Measurements from ENCODE around the gene UEVLD. TPM values are rescaled to one million over a fixed set of nuclear protein-coding genes. Genes with fewer than 3 reads are reported as not detected.

The UEVLD gene
- total RNA-seq, 1 donor from 2014 or later: 9.2 TPM

DNA sequence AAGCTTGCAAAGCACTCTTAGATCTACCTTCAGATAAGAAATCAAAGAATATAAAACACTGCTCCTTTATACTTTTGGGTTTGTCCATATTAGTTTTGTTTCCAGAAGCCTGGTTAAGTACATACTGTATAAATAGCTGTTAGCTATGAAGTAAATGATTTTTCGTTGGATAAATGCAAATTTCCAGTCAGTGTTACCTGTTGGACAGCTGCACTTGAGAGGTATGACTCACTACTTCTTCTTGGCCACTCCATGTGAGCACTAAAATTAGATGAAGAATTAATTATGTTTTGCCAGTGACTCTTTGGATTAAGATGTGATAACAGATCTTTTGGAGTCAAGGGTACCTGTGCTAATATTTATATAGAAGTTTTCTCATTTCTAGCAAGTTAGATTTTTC lies 52.3 kb downstream of the UEVLD start:
- Mint-ChIP-seq H3K36me3 (ENCODE audit: unreplicated experiment) (no peaks in the 10 kb centered on the region), H3K27ac (ENCODE audit: unreplicated experiment) (no peak overlapping the region), H3K4me1 (ENCODE audit: low read depth, unreplicated experiment) (no peaks in the 10 kb centered on the region), H3K4me3 (ENCODE audit: unreplicated experiment) (no peak overlapping the region), H3K9me3 (ENCODE audit: unreplicated experiment) (no peaks in the 10 kb centered on the region), H3K27me3 (ENCODE audit: unreplicated experiment) (peaks cover 2% of the 10 kb centered on the region)
- DNase-seq: no peak
- TF ChIP-seq, protein P1, sequence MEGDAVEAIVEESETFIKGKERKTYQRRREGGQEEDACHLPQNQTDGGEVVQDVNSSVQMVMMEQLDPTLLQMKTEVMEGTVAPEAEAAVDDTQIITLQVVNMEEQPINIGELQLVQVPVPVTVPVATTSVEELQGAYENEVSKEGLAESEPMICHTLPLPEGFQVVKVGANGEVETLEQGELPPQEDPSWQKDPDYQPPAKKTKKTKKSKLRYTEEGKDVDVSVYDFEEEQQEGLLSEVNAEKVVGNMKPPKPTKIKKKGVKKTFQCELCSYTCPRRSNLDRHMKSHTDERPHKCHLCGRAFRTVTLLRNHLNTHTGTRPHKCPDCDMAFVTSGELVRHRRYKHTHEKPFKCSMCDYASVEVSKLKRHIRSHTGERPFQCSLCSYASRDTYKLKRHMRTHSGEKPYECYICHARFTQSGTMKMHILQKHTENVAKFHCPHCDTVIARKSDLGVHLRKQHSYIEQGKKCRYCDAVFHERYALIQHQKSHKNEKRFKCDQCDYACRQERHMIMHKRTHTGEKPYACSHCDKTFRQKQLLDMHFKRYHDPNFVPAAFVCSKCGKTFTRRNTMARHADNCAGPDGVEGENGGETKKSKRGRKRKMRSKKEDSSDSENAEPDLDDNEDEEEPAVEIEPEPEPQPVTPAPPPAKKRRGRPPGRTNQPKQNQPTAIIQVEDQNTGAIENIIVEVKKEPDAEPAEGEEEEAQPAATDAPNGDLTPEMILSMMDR (IDR thresholded peaks at IDR 0.05; ENCODE audit: partially characterized antibody, unreplicated experiment): no peak

DNA sequence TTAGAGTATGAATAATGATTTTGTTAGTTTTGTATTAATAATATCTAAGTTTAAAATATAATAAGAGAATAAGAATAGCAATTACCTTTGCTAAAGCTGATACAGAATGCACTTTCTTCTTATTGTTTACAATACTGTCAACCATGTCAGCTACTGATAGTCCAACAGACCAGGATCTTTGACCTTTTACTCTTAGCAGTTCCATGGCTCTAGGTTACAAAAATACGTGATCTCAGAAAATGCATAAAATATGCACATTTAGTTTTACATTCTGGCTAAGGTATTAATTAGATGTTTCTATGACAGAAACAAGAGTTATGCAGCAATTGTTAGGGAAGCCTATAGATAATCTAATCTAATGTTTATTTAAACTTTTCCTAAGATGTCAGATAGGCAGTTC lies 54.3 kb downstream of the UEVLD start:
- no peaks in the 10 kb centered on the region for H3K4me1 Mint-ChIP-seq (ENCODE audit: low read depth, unreplicated experiment)

DNA sequence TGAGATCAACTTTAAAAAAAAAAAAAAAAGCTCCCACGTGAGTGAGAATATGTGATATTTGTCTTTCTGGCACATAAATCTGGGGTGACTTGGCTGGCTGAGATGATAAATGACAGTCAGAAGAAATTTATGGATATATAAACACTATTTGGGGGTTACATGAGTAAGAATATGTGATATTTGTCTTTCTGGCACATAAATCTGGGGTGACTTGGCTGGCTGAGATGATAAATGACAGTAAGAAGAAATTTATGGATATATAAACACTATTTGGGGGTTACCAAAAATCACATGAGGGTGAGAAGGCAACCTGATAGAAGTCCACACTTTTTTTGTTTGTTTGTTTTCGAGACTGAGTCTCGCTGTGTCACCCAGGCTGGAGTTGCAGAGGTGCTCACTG lies 55.2 kb downstream of the UEVLD start:
- Mint-ChIP-seq H3K4me1 (ENCODE audit: low read depth, unreplicated experiment) (no peaks in the 10 kb centered on the region), H3K27me3 (ENCODE audit: unreplicated experiment) (peaks cover 6% of the 10 kb centered on the region), H3K36me3 (ENCODE audit: unreplicated experiment) (no peaks in the 10 kb centered on the region), H3K27ac (ENCODE audit: unreplicated experiment) (no peak overlapping the region), H3K9me3 (ENCODE audit: unreplicated experiment) (no peaks in the 10 kb centered on the region), H3K4me3 (ENCODE audit: unreplicated experiment) (no peak overlapping the region)
- TF ChIP-seq, protein P1 (IDR thresholded peaks at IDR 0.05; ENCODE audit: partially characterized antibody, unreplicated experiment): no peak
- no peak for DNase-seq

More for the DNA sequence above, 54.3 kb downstream of the UEVLD start:
- TF ChIP-seq, protein P1 (IDR thresholded peaks at IDR 0.05; ENCODE audit: partially characterized antibody, unreplicated experiment): no peak
- peaks cover 2% of the 10 kb centered on the region for H3K27me3 Mint-ChIP-seq (ENCODE audit: unreplicated experiment)
- H3K36me3 Mint-ChIP-seq (ENCODE audit: unreplicated experiment): no peaks in the 10 kb centered on the region
- H3K27ac Mint-ChIP-seq (ENCODE audit: unreplicated experiment): no peak overlapping the region
- DNase-seq: no peak
- H3K4me3 Mint-ChIP-seq (ENCODE audit: unreplicated experiment): no peak overlapping the region
- H3K9me3 Mint-ChIP-seq (ENCODE audit: unreplicated experiment): no peaks in the 10 kb centered on the region

DNA sequence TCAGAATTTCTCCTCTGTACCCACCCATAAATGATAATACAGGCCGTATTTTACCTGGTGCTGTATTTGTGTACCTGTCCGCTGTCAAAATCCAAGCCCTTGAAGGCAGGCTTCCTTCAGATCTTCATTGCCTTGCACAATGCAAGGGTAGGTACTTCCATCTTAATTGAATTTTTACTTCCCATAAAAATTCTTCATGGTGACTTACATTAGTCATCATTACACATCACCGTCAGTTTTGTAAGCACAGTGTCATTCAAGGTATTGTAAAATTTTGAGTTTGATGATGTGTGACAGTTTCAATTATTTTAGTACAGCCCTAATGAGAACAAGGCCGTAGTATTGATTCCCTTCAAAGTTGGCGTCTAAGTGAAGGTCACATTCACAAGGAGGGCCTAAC lies 61.0 kb downstream of the UEVLD start:
- Mint-ChIP-seq H3K36me3 (ENCODE audit: unreplicated experiment) (no peaks in the 10 kb centered on the region), H3K9me3 (ENCODE audit: unreplicated experiment) (peaks cover 12% of the 10 kb centered on the region), H3K27me3 (ENCODE audit: unreplicated experiment) (peaks cover 16% of the 10 kb centered on the region), H3K27ac (ENCODE audit: unreplicated experiment) (peak overlapping the region; percentile 98), H3K4me3 (ENCODE audit: unreplicated experiment) (peak overlapping the region; percentile 98), H3K4me1 (ENCODE audit: low read depth, unreplicated experiment) (peaks cover 4% of the 10 kb centered on the region)
- TF ChIP-seq, protein P1 (IDR thresholded peaks at IDR 0.05; ENCODE audit: partially characterized antibody, unreplicated experiment): no peak
- DNase-seq: no peak

DNA sequence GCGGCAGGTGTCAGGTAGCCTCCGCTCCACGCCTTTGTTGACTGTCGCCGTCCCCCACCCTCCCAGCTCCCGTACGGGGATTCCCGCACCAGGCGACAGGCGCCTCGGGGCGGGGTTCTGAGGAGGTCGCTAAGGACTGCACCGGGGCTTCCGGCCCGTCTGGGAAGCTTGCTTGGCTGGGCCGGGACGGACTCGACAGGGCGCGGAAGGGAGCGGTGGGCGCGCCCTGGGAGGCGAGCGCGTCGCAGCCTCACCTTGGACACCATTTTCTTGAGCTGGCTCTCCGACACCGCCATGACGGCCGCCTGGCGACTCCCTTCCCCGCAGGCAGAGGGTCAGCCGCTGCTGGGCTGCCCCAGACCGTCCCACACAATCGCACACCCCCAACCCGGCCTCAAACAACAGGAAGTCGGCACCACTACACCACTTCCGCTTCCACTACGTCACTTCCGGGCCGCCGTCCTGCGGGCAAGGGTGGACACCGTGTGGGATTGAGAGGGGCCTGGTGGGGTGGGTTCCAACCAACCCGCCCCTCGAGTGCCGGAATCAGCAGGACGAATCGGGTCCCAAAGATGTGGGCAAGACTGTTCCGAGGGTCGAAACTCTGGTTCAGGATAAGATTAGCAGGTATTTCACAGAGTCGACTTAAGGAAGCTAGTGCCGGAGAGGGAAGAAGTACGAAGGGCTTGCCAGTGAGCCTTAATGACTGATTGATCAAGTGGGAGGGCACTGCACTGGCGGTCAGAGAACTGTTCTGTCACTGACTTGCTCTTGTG lies 61.8 kb downstream of the UEVLD start, which contains the start of gene TSG101:
Gene TSG101 (minus strand): TSS at position 422 of the 776 bp plus-strand sequence. CDS start 126 bp downstream, at position 296.
- Mint-ChIP-seq H3K36me3 (ENCODE audit: unreplicated experiment) (no peaks in the 10 kb centered on the region), H3K4me1 (ENCODE audit: low read depth, unreplicated experiment) (peaks cover 5% of the 10 kb centered on the region), H3K4me3 (ENCODE audit: unreplicated experiment) (peak within 1 kb of the TSS; percentile 98), H3K27ac (ENCODE audit: unreplicated experiment) (peak within 1 kb of the TSS; percentile 98), H3K9me3 (ENCODE audit: unreplicated experiment) (peaks cover 12% of the 10 kb centered on the region), H3K27me3 (ENCODE audit: unreplicated experiment) (peaks cover 16% of the 10 kb centered on the region)
- TF ChIP-seq, protein P1 (IDR thresholded peaks at IDR 0.05; ENCODE audit: partially characterized antibody, unreplicated experiment): no peak
- peak; percentile 98 for DNase-seq
